Measurements from ENCODE around the gene TSEN34.

DNA sequence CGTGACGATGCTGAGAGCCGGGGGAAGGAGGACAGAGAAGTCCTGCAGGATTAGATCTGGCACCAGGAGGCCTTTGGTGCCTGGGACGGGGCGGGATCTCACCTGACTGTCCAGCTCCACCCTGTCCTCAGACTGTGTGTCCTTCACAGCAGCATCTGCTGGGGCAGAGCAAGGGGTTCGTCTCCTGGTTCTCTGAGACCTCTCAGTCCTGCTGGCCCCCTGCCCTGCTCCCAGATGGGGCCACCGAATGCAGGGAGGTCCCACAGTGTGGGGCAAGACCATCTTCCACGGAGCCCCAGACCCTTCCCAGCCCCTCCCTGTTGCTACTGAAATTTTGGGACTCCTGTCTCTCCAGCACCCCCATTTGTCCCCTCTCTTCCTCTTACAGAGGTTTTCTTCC, 27.2 kb downstream of the TSEN34 start:
- TF ChIP-seq, protein P1, sequence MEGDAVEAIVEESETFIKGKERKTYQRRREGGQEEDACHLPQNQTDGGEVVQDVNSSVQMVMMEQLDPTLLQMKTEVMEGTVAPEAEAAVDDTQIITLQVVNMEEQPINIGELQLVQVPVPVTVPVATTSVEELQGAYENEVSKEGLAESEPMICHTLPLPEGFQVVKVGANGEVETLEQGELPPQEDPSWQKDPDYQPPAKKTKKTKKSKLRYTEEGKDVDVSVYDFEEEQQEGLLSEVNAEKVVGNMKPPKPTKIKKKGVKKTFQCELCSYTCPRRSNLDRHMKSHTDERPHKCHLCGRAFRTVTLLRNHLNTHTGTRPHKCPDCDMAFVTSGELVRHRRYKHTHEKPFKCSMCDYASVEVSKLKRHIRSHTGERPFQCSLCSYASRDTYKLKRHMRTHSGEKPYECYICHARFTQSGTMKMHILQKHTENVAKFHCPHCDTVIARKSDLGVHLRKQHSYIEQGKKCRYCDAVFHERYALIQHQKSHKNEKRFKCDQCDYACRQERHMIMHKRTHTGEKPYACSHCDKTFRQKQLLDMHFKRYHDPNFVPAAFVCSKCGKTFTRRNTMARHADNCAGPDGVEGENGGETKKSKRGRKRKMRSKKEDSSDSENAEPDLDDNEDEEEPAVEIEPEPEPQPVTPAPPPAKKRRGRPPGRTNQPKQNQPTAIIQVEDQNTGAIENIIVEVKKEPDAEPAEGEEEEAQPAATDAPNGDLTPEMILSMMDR (conservative IDR thresholded peaks at IDR 0.05; ENCODE audit: low read depth, low read length) = no peak
- no peak for TF ChIP-seq EZH2phosphoT487 (IDR thresholded peaks at IDR 0.05; ENCODE audit: borderline replicate concordance, low read length)
- no peak for TF ChIP-seq EZH2 (IDR thresholded peaks at IDR 0.05; ENCODE audit: low read length, unreplicated experiment)
